Fibroblast of the conjunctiva (primary cell): ENCODE measurements around the gene TMEM266.

Source experiments
- DNase-seq: peaks from one replicate; pipeline ENCODE4 v3.0.0-alpha.2; 2010; ENCODE audit warnings: low read depth

TMEM266 gene

GRCh38 chr15:76134537-76134936, 74.8 kb downstream of the TMEM266 start:
- no peak for DNase-seq

GRCh38 chr15:76135516-76135915, 75.7 kb downstream of the TMEM266 start:
- no peak for DNase-seq

- DNase-seq, result no peak
These were observed 78.7 kb downstream of the TMEM266 start for GRCh38 chr15:76138436-76138835.

- DNase-seq, result peak; percentile 51
These were observed 79.7 kb downstream of the TMEM266 start for GRCh38 chr15:76139368-76140073.

- DNase-seq, result no peak
These were observed 80.3 kb downstream of the TMEM266 start for GRCh38 chr15:76140074-76140464.

GRCh38 chr15:76146812-76147211, 87.0 kb downstream of the TMEM266 start:
- no peak for DNase-seq

GRCh38 chr15:76147906-76148570, 88.3 kb downstream of the TMEM266 start:
- no peak for DNase-seq

GRCh38 chr15:76149291-76149915, 89.6 kb downstream of the TMEM266 start:
- DNase-seq, result no peak

- no peak for DNase-seq
These were observed 90.7 kb downstream of the TMEM266 start for GRCh38 chr15:76150513-76150912.

GRCh38 chr15:76150971-76151598, 91.3 kb downstream of the TMEM266 start:
- peak; percentile 53 for DNase-seq

- DNase-seq, result no peak
These were observed 91.8 kb downstream of the TMEM266 start for GRCh38 chr15:76151599-76151974.

GRCh38 chr15:76152197-76152596, 92.4 kb downstream of the TMEM266 start:
- DNase-seq, result no peak

GRCh38 chr15:76153241-76154197, 93.7 kb downstream of the TMEM266 start:
- DNase-seq, result no peak

- no peak for DNase-seq
These were observed 95.9 kb downstream of the TMEM266 start for GRCh38 chr15:76155731-76156130.

- DNase-seq, result no peak
These were observed 98.4 kb downstream of the TMEM266 start for GRCh38 chr15:76158226-76158625.

GRCh38 chr15:76158815-76159214, 99.0 kb downstream of the TMEM266 start:
- no peak for DNase-seq

- DNase-seq, result no peak
These were observed 99.5 kb downstream of the TMEM266 start for GRCh38 chr15:76159282-76159681.

- no peak for DNase-seq
These were observed 100.8 kb downstream of the TMEM266 start for GRCh38 chr15:76160426-76161152.

- no peak for DNase-seq
These were observed 101.6 kb downstream of the TMEM266 start for GRCh38 chr15:76161153-76162035.

- DNase-seq, result no peak
These were observed 102.2 kb downstream of the TMEM266 start for GRCh38 chr15:76162036-76162398.
